Epithelial cell of proximal tubule (primary cell): ENCODE results near the gene UNC45A. TPM values are rescaled to one million over a fixed set of nuclear protein-coding genes. Genes with fewer than 3 reads are reported as not detected.

ENCODE experiments used
- DNase-seq: peaks from one replicate; pipeline ENCODE4 v3.0.0-alpha.2; 2011; ENCODE audit warnings: low read depth
- H3K4me3 ChIP-seq: 2 replicates; pipeline ENCODE4 v1.5.1; 2011; ENCODE audit warnings: low read depth, mild to moderate bottlenecking, low read length
- total RNA-seq: library from RNA; depleted of rRNA; stranded (reverse); fragments of >200 nt; gene quantifications from 2 replicates; pipeline ENCODE4 v1.2.3, GENCODE V29; 2015
- TF ChIP-seq, protein P1 (sequence below): conservative IDR thresholded peaks from 2 replicates; pipeline ENCODE4 v1.5.1; 2012; ENCODE audit warnings: low read depth, mild to moderate bottlenecking, low read length

Gene UNC45A
- total RNA-seq, 1 donor from 2014 or later = 30.8 TPM

DNA sequence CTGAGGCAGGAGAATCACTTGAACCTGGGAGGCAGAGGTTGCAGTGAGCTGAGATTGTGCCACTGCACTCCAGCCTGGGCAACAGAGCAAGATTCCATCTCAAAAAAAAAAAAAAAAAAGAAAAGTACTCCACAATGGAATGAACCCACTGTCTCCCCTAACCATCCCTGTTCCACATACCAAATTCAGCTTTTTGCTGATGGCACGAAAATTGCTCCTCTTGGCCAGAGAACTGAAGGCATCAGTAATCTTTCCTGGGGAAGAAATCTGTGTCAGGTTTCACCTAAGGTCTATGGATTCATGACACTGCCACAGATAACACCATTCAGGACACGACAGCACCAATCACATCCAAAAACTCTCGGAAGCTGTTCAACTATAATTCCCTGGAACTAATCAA lies 66.1 kb downstream of the UNC45A start:
- DNase-seq = no peak
- TF ChIP-seq, protein P1, sequence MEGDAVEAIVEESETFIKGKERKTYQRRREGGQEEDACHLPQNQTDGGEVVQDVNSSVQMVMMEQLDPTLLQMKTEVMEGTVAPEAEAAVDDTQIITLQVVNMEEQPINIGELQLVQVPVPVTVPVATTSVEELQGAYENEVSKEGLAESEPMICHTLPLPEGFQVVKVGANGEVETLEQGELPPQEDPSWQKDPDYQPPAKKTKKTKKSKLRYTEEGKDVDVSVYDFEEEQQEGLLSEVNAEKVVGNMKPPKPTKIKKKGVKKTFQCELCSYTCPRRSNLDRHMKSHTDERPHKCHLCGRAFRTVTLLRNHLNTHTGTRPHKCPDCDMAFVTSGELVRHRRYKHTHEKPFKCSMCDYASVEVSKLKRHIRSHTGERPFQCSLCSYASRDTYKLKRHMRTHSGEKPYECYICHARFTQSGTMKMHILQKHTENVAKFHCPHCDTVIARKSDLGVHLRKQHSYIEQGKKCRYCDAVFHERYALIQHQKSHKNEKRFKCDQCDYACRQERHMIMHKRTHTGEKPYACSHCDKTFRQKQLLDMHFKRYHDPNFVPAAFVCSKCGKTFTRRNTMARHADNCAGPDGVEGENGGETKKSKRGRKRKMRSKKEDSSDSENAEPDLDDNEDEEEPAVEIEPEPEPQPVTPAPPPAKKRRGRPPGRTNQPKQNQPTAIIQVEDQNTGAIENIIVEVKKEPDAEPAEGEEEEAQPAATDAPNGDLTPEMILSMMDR = no peak
- H3K4me3 ChIP-seq = no peak overlapping the region

Other genes with a start within 250 kb of the UNC45A start
- gene BLM, start 217.9 kb upstream of the UNC45A start, total RNA-seq = 13.0 and 18.4 TPM in 2 replicates
- 91.0 and 104 TPM in 2 replicates for gene FURIN, start 66.7 kb upstream of the UNC45A start, total RNA-seq
- gene FES, start 50.8 kb upstream of the UNC45A start, total RNA-seq = 24.6 and 24.7 TPM in 2 replicates
- gene MAN2A2, start 32.0 kb upstream of the UNC45A start, total RNA-seq = 19.8 and 25.3 TPM in 2 replicates
- 21.8 and 28.5 TPM in 2 replicates for gene HDDC3, start 2.7 kb upstream of the UNC45A start, total RNA-seq
- 26.6 and 32.7 TPM in 2 replicates for gene RCCD1, start 19.6 kb downstream of the UNC45A start, total RNA-seq
- gene PRC1, start 59.2 kb downstream of the UNC45A start, total RNA-seq = 224 and 251 TPM in 2 replicates
- 16.0 and 17.3 TPM in 2 replicates for gene VPS33B, start 87.3 kb downstream of the UNC45A start, total RNA-seq
- not detected in 2 replicates for gene SV2B, start 165.0 kb downstream of the UNC45A start, total RNA-seq